ENCODE measurements around the gene RPP25.

DNA sequence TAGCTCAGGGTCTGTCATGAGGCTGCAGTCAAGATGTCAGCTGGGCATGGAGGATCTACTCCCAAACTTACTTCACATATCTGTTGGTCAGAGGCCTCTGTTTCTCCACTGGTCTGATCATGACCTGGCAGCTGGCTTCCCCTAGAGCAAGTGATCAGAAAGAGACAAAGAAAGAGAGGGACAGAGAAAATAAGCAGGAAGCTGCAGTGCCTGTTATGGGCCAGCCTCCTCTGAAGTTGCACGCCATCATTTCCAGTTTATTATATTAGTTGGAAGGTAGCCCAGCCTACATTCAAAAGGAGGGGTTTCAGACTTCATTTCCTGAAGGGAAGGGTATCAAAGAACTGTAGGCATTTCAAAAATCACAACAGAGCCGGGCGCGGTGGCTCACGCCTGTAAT lies 5.0 kb upstream of the RPP25 start:
- TF ChIP-seq CTCF (IDR thresholded peaks at IDR 0.05) = no peak
- no peak for TF ChIP-seq EZH2 (IDR thresholded peaks at IDR 0.05; ENCODE audit: borderline replicate concordance, insufficient read depth, low read depth, low read length, poor library complexity, severe bottlenecking)
